Measurements from ENCODE around the gene USHBP1. TPM values are rescaled to one million over a fixed set of nuclear protein-coding genes. Genes with fewer than 3 reads are reported as not detected.

The USHBP1 gene
- total RNA-seq, 1 experiment from 2014 or later: 12.3 TPM

DNA sequence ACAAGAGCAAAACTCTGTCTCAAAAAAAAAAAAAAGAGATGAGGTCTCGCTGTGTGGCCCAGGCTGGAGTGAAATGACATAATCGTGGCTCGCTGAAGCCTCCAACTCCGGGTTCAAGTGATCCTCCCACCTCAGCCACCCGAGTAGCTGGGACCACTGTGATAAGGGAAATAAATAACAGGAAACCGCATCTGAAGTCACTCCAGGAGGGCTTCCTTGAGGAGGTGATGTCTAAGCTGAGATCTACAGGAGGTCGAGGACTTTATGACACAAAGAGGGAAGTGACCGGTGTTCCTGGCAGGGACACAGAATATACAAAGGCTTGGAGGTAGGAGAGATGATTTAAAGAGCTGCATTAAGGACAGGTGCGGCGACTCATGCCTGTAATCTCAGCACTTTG is 9.9 kb downstream of the USHBP1 start:
- POLR2A ChIA-PET: interaction anchor here (0.9 kb wide), 1 partner anchor 11 kb away, joined by 3 read pairs; no protein-coding TSS in a partner anchor
- H3K9me3 Mint-ChIP-seq: peaks cover 5% of the 10 kb centered on the region
- DNase-seq (ENCODE audit: low spot score) (no peak), ATAC-seq (no peak)
- H3K27me3 Mint-ChIP-seq (ENCODE audit: low read depth): no peaks in the 10 kb centered on the region
- H3K4me1 Mint-ChIP-seq: peaks cover 2% of the 10 kb centered on the region
- H3K4me3 Mint-ChIP-seq: no peak overlapping the region
- TF ChIP-seq ZSCAN18 (CRISPR knock-in tag; IDR thresholded peaks at IDR 0.05): no peak
- TF ChIP-seq, protein P1, sequence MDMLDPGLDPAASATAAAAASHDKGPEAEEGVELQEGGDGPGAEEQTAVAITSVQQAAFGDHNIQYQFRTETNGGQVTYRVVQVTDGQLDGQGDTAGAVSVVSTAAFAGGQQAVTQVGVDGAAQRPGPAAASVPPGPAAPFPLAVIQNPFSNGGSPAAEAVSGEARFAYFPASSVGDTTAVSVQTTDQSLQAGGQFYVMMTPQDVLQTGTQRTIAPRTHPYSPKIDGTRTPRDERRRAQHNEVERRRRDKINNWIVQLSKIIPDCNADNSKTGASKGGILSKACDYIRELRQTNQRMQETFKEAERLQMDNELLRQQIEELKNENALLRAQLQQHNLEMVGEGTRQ (CRISPR knock-in tag; IDR thresholded peaks at IDR 0.05): no peak
- no peak for TF ChIP-seq JAZF1 (CRISPR knock-in tag; IDR thresholded peaks at IDR 0.05)
- TF ChIP-seq ESRRA (CRISPR knock-in tag; IDR thresholded peaks at IDR 0.05; ENCODE audit: borderline replicate concordance): no peak
- no peak for TF ChIP-seq ZNF281 (CRISPR knock-in tag; IDR thresholded peaks at IDR 0.05)
- TF ChIP-seq ZNF232 (CRISPR knock-in tag; IDR thresholded peaks at IDR 0.05): no peak
- TF ChIP-seq, protein P2, sequence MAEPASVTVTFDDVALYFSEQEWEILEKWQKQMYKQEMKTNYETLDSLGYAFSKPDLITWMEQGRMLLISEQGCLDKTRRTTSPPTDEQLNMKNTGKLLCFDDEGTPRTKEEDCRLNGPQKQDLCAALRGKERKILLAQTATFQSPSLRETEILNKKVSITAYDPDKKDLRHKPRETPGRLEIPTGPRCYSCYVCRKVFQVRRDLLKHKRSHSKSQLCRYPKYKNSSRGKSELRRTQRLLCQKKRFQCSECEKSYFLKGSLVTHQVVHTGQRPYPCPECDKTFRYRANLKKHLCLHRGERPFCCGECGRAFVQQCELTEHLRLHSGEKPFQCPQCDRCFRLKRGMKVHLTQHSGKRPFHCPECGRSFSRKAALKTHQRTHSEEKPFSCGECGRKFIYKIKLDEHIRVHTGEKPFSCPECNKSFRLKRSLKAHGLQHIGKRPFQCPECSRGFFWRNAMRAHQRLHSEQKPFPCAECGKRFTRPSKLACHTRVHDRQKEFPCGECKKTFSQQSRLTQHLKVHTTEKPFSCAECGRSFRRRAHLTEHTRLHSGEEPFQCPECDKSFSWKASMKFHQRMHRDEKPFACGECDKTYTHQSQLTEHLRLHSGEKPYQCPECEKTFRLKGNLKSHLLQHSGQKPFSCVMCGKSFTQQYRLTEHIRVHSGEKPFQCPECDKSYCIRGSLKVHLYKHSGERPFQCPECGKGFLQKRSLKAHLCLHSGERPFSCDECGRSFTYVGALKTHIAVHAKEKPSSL (CRISPR knock-in tag; conservative IDR thresholded peaks at IDR 0.05): no peak
- TF ChIP-seq ZNF512 (CRISPR knock-in tag; IDR thresholded peaks at IDR 0.05; ENCODE audit: borderline replicate concordance): no peak
- no peak for TF ChIP-seq ZNF317 (CRISPR knock-in tag; IDR thresholded peaks at IDR 0.05; ENCODE audit: borderline replicate concordance, low read depth)
- TF ChIP-seq NR2C2 (CRISPR knock-in tag; IDR thresholded peaks at IDR 0.05): no peak
- no peak for TF ChIP-seq ERG (CRISPR knock-in tag; IDR thresholded peaks at IDR 0.05)
- TF ChIP-seq SMAD3 (CRISPR knock-in tag; IDR thresholded peaks at IDR 0.05; ENCODE audit: borderline replicate concordance): no peak
- no peak for TF ChIP-seq SOX15 (CRISPR knock-in tag; IDR thresholded peaks at IDR 0.05)
- TF ChIP-seq IRF1 (CRISPR knock-in tag; IDR thresholded peaks at IDR 0.05): no peak
- TF ChIP-seq, protein P3, sequence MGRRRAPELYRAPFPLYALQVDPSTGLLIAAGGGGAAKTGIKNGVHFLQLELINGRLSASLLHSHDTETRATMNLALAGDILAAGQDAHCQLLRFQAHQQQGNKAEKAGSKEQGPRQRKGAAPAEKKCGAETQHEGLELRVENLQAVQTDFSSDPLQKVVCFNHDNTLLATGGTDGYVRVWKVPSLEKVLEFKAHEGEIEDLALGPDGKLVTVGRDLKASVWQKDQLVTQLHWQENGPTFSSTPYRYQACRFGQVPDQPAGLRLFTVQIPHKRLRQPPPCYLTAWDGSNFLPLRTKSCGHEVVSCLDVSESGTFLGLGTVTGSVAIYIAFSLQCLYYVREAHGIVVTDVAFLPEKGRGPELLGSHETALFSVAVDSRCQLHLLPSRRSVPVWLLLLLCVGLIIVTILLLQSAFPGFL (CRISPR knock-in tag; IDR thresholded peaks at IDR 0.05; ENCODE audit: borderline replicate concordance): no peak
- no peak for TF ChIP-seq IRF2 (CRISPR knock-in tag; IDR thresholded peaks at IDR 0.05; ENCODE audit: borderline replicate concordance, low read depth)
- peaks cover 37% of the 10 kb centered on the region for H3K36me3 Mint-ChIP-seq
- no peak overlapping the region for H3K27ac Mint-ChIP-seq
- CTCF ChIA-PET: interaction anchor here (0.7 to 1.6 kb wide), 4 partner anchors 10 to 39 kb away, joined by 3 to 6 read pairs (median 4); partner anchors contain the start of genes USE1 and USHBP1

All from WTC11 (cell line).